Naive thymus-derived CD4-positive, alpha-beta T cell (primary cell): ENCODE results near the gene CLVS2. TPM values are rescaled to one million over a fixed set of nuclear protein-coding genes. Genes with fewer than 3 reads are reported as not detected.

Experiments used
- ATAC-seq: fragments of 150-1000 bp; cut with Tn5 transposase; 2 replicates; pipeline ENCODE4 v1.10.0; 2021; ENCODE audit warnings: mild to moderate bottlenecking, moderate library complexity
- CTCF ChIA-PET: fragments of 350-600 bp; sonication (Branson Sonifier 250); formaldehyde crosslinking; loops from one replicate; lab custom pipeline; 2021; ENCODE audit warnings: antibody characterized with exemption; lab: Charles Lee
- POLR2A ChIA-PET: fragments of 350-600 bp; sonication (Branson Sonifier 250); formaldehyde crosslinking; loops from one replicate; lab custom pipeline; 2021; ENCODE audit warnings: antibody characterized with exemption, inconsistent platforms; lab: Charles Lee
- DNase-seq, 9 donors: peaks; one replicate each; pipeline versions ENCODE4 v3.0.0 to v3.0.0-alpha.2; 2020 to 2022; ENCODE audit warnings: mixed read lengths in 1 of 9
- H3K27ac ChIP-seq: one replicate; pipeline ENCODE4 v1.7.0; 2013; ENCODE audit warnings: mild to moderate bottlenecking, low read depth, low read length, moderate library complexity
- H3K27me3 ChIP-seq, 2 donors: one replicate each; pipeline ENCODE4 v1.7.0; 2013; ENCODE audit warnings: low read length in 2 of 2, mild to moderate bottlenecking in 2 of 2, moderate library complexity in 2 of 2; ENCODE audit not compliant: control insufficient read depth in 2 of 2, insufficient read depth in 2 of 2
- H3K36me3 ChIP-seq, 3 experiments: 1 replicate in 2 of 3; 2 replicates in 1 of 3; pipeline ENCODE4 v1.7.0; 2013; ENCODE audit warnings: low read length in 3 of 3, mild to moderate bottlenecking in 3 of 3, moderate library complexity in 1 of 3; ENCODE audit not compliant: insufficient read depth in 3 of 3, control insufficient read depth in 2 of 3
- H3K4me1 ChIP-seq, 2 donors: one replicate each; pipeline ENCODE4 v1.7.0; 2013; ENCODE audit warnings: low read length in 2 of 2, mild to moderate bottlenecking in 2 of 2, moderate library complexity in 1 of 2; ENCODE audit not compliant: control insufficient read depth in 2 of 2, insufficient read depth in 2 of 2
- H3K4me3 ChIP-seq: 2 replicates; pipeline ENCODE4 v1.7.0; 2013; ENCODE audit warnings: mild to moderate bottlenecking, low read length
- H3K9me3 ChIP-seq, 3 experiments: 1 replicate in 2 of 3; 2 replicates in 1 of 3; pipeline ENCODE4 v1.7.0; 2013; ENCODE audit warnings: low read length in 3 of 3; ENCODE audit not compliant: control insufficient read depth in 2 of 3
- H3K27ac Mint-ChIP-seq, 9 donors: one replicate each; pipeline ENCODE4 v1.8.0; 2020 to 2022; ENCODE audit warnings: mixed read lengths in 9 of 9, mild to moderate bottlenecking in 8 of 9, moderate library complexity in 5 of 9, inconsistent platforms in 2 of 9
- H3K27me3 Mint-ChIP-seq, 5 donors: one replicate each; pipeline ENCODE4 v1.8.0; 2021 to 2022; ENCODE audit warnings: mixed read lengths in 5 of 5, mild to moderate bottlenecking in 1 of 5
- H3K36me3 Mint-ChIP-seq, 5 donors: one replicate each; pipeline ENCODE4 v1.8.0; 2020 to 2022; ENCODE audit warnings: mixed read lengths in 5 of 5, mild to moderate bottlenecking in 3 of 5, inconsistent platforms in 1 of 5
- H3K4me1 Mint-ChIP-seq, 7 donors: one replicate each; pipeline ENCODE4 v1.8.0; 2020 to 2022; ENCODE audit warnings: mixed read lengths in 7 of 7, mild to moderate bottlenecking in 3 of 7, inconsistent platforms in 1 of 7
- H3K4me3 Mint-ChIP-seq, 10 donors: one replicate each; pipeline ENCODE4 v1.8.0; 2020 to 2022; ENCODE audit warnings: mild to moderate bottlenecking in 10 of 10, mixed read lengths in 10 of 10, moderate library complexity in 6 of 10, inconsistent platforms in 2 of 10
- H3K9me3 Mint-ChIP-seq, 11 donors: one replicate each; pipeline ENCODE4 v1.8.0; 2020 to 2022; ENCODE audit warnings: mixed read lengths in 11 of 11, mild to moderate bottlenecking in 4 of 11, inconsistent platforms in 1 of 11, moderate library complexity in 1 of 11
- intact Hi-C, 2 donors: fragments of 100-400 bp; cut with micrococcal nuclease; formaldehyde crosslinking; loops; one replicate each; pipeline ENCODE4 v1.15.1; 2023
- polyA plus RNA-seq, 2 donors: library from polyadenylated mRNA; unstranded; fragments of 300-500 nt; fragmentation: Illumina TruSeq; gene quantifications; one replicate each; pipeline ENCODE4 v1.2.3, GENCODE V29; 2021
- total RNA-seq, 6 experiments: library from RNA in 5 of 6; stranded (reverse) in 5 of 6; gene quantifications; 1 replicate in 5 of 6; 2 replicates in 1 of 6; pipeline ENCODE4 v1.2.3 and lab custom pipeline; 2021 to 2026

CLVS2 gene
- total RNA-seq: not detected
- not detected for polyA plus RNA-seq
- not detected for total RNA-seq (lab: John Stamatoyannopoulos, UW)

- CTCF ChIA-PET: no interaction called here
- Histone ChIP-seq H3K4me1 (no peaks in the 10 kb centered on the region), H3K27me3 (peaks cover 0 to 5% of the 10 kb centered on the region in 2 donors), H3K9me3 (no peaks in the 10 kb centered on the region), H3K27ac (no peak within 1 kb of the TSS), H3K36me3 (no peaks in the 10 kb centered on the region), H3K4me3 (no peak within 1 kb of the TSS)
- ATAC-seq (no peak), DNase-seq (no peak)
- intact Hi-C loops: no loop called here
- Mint-ChIP-seq H3K4me1 (peaks cover 0 to 7% (median 5%) of the 10 kb centered on the region in 7 donors), H3K27ac (no peak within 1 kb of the TSS), H3K9me3 (peaks cover 0 to 12% (median 3%) of the 10 kb centered on the region in 11 donors), H3K4me3 (peak within 1 kb of the TSS in 1 of 10 donors; percentile 15), H3K36me3 (peaks cover 0 to 10% (median 0%) of the 10 kb centered on the region in 5 donors), H3K27me3 (peaks cover 40 to 60% (median 44%) of the 10 kb centered on the region in 5 donors)
- POLR2A ChIA-PET: no interaction called here
These were observed at the start of gene CLVS2 for GRCh38 chr6:122995921-122996793. TSS of gene CLVS2 (plus strand) at chr6:122996235. CDS start at chr6:122997778, 1,543 bp downstream.

- peaks cover 0 to 24% (median 3%) of the 10 kb centered on the region in 11 donors for H3K9me3 Mint-ChIP-seq
- no peak overlapping the region for H3K4me3 Mint-ChIP-seq
- H3K36me3 Mint-ChIP-seq: no peaks in the 10 kb centered on the region
- H3K4me3 ChIP-seq: no peak overlapping the region
- H3K9me3 ChIP-seq: no peaks in the 10 kb centered on the region
- H3K27ac Mint-ChIP-seq: no peak overlapping the region
- intact Hi-C loops: no loop called here
- ATAC-seq: no peak
- H3K27me3 Mint-ChIP-seq: peaks cover 0 to 6% (median 0%) of the 10 kb centered on the region in 5 donors
- no peaks in the 10 kb centered on the region for H3K27me3 ChIP-seq
- no peaks in the 10 kb centered on the region for H3K4me1 ChIP-seq
- no peaks in the 10 kb centered on the region for H3K36me3 ChIP-seq
- no peak overlapping the region for H3K27ac ChIP-seq
- ChIA-PET CTCF (no interaction called here), POLR2A (no interaction called here)
- H3K4me1 Mint-ChIP-seq: no peaks in the 10 kb centered on the region
- DNase-seq: no peak
These were observed 48.7 kb upstream of the CLVS2 start for GRCh38 chr6:122947355-122947754.

- no peaks in the 10 kb centered on the region for H3K27me3 Mint-ChIP-seq
- H3K36me3 ChIP-seq: no peaks in the 10 kb centered on the region
- H3K9me3 Mint-ChIP-seq: peaks cover 0 to 45% (median 14%) of the 10 kb centered on the region in 11 donors
- ChIA-PET CTCF (no interaction called here), POLR2A (no interaction called here)
- DNase-seq (no peak), ATAC-seq (no peak)
- H3K9me3 ChIP-seq: no peaks in the 10 kb centered on the region
- intact Hi-C loops: no loop called here
- H3K4me3 Mint-ChIP-seq: no peak overlapping the region
- no peak overlapping the region for H3K4me3 ChIP-seq
- H3K27ac ChIP-seq: no peak overlapping the region
- no peak overlapping the region for H3K27ac Mint-ChIP-seq
- H3K4me1 Mint-ChIP-seq: no peaks in the 10 kb centered on the region
- H3K36me3 Mint-ChIP-seq: no peaks in the 10 kb centered on the region
- H3K4me1 ChIP-seq: no peaks in the 10 kb centered on the region
- H3K27me3 ChIP-seq: no peaks in the 10 kb centered on the region
These were observed 42.3 kb upstream of the CLVS2 start for GRCh38 chr6:122953766-122954165.

GRCh38 chr6:122956376-122956775 is 39.7 kb upstream of the CLVS2 start:
- no peaks in the 10 kb centered on the region for H3K36me3 Mint-ChIP-seq
- no peaks in the 10 kb centered on the region for H3K4me1 ChIP-seq
- no peak overlapping the region for H3K4me3 ChIP-seq
- H3K9me3 Mint-ChIP-seq: peaks cover 5 to 56% (median 19%) of the 10 kb centered on the region in 11 donors
- DNase-seq (no peak), ATAC-seq (no peak)
- H3K27ac Mint-ChIP-seq: no peak overlapping the region
- no peaks in the 10 kb centered on the region for H3K4me1 Mint-ChIP-seq
- intact Hi-C loops: no loop called here
- POLR2A ChIA-PET: no interaction called here
- H3K27me3 Mint-ChIP-seq: no peaks in the 10 kb centered on the region
- CTCF ChIA-PET: no interaction called here
- H3K36me3 ChIP-seq: no peaks in the 10 kb centered on the region
- H3K9me3 ChIP-seq: no peaks in the 10 kb centered on the region
- H3K27me3 ChIP-seq: no peaks in the 10 kb centered on the region
- peak overlapping the region in 1 of 10 donors; percentile 52 for H3K4me3 Mint-ChIP-seq
- H3K27ac ChIP-seq: no peak overlapping the region

GRCh38 chr6:122962000-122962624 is 33.9 kb upstream of the CLVS2 start:
- no peaks in the 10 kb centered on the region for H3K4me1 Mint-ChIP-seq
- no peaks in the 10 kb centered on the region for H3K36me3 Mint-ChIP-seq
- H3K27me3 ChIP-seq: no peaks in the 10 kb centered on the region
- DNase-seq (no peak), ATAC-seq (no peak)
- CTCF ChIA-PET: no interaction called here
- H3K27me3 Mint-ChIP-seq: no peaks in the 10 kb centered on the region
- intact Hi-C loops: no loop called here
- H3K9me3 ChIP-seq: no peaks in the 10 kb centered on the region
- no peak overlapping the region for H3K27ac ChIP-seq
- POLR2A ChIA-PET: no interaction called here
- H3K4me1 ChIP-seq: no peaks in the 10 kb centered on the region
- H3K36me3 ChIP-seq: no peaks in the 10 kb centered on the region
- H3K4me3 Mint-ChIP-seq: no peak overlapping the region
- H3K4me3 ChIP-seq: no peak overlapping the region
- no peak overlapping the region for H3K27ac Mint-ChIP-seq
- peaks cover 3 to 39% (median 8%) of the 10 kb centered on the region in 11 donors for H3K9me3 Mint-ChIP-seq

GRCh38 chr6:122969999-122970533 is 26.0 kb upstream of the CLVS2 start:
- no peak for DNase-seq
- H3K4me3 ChIP-seq: no peak overlapping the region
- no peaks in the 10 kb centered on the region for H3K4me1 ChIP-seq
- H3K36me3 ChIP-seq: no peaks in the 10 kb centered on the region
- no peaks in the 10 kb centered on the region for H3K27me3 ChIP-seq
- H3K27ac Mint-ChIP-seq: no peak overlapping the region
- peaks cover 0 to 4% (median 0%) of the 10 kb centered on the region in 11 donors for H3K9me3 Mint-ChIP-seq
- H3K36me3 Mint-ChIP-seq: no peaks in the 10 kb centered on the region
- H3K9me3 ChIP-seq: no peaks in the 10 kb centered on the region
- ChIA-PET CTCF (no interaction called here), POLR2A (no interaction called here)
- no peak for ATAC-seq
- intact Hi-C loops: no loop called here
- H3K27ac ChIP-seq: no peak overlapping the region
- no peaks in the 10 kb centered on the region for H3K27me3 Mint-ChIP-seq
- H3K4me1 Mint-ChIP-seq: no peaks in the 10 kb centered on the region
- no peak overlapping the region for H3K4me3 Mint-ChIP-seq
